ENCODE measurements around the gene SMYD3. TPM values are rescaled to one million over a fixed set of nuclear protein-coding genes. Genes with fewer than 3 reads are reported as not detected.
A peak's percentile ranks its signal among the peaks of the same experiment; 100 is the strongest.

SMYD3 gene
- total RNA-seq, 1 experiment from 2014 or later, result 35.1 TPM

DNA sequence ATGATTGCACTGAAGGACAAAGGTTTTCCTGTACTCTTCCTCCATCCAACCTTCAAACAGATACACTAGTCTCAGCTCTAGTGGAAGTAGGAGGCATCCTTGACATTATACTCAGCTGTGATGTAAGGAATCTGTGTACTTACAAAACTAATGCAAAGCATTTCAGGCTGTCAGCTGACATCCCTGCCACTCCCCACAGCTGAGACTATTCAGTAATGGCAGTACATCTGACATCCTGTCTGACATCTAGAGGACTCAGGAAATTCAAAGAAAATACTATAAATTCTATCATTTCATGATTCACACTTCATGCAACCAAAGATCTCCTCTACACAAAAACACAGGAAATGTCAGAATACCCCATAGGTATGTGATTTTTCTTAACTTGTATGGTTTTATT lies 325.8 kb downstream of the SMYD3 start:
- H3K9me3 Mint-ChIP-seq (ENCODE audit: low read depth, unreplicated experiment), result no peaks in the 10 kb centered on the region
- TF ChIP-seq, protein P1, sequence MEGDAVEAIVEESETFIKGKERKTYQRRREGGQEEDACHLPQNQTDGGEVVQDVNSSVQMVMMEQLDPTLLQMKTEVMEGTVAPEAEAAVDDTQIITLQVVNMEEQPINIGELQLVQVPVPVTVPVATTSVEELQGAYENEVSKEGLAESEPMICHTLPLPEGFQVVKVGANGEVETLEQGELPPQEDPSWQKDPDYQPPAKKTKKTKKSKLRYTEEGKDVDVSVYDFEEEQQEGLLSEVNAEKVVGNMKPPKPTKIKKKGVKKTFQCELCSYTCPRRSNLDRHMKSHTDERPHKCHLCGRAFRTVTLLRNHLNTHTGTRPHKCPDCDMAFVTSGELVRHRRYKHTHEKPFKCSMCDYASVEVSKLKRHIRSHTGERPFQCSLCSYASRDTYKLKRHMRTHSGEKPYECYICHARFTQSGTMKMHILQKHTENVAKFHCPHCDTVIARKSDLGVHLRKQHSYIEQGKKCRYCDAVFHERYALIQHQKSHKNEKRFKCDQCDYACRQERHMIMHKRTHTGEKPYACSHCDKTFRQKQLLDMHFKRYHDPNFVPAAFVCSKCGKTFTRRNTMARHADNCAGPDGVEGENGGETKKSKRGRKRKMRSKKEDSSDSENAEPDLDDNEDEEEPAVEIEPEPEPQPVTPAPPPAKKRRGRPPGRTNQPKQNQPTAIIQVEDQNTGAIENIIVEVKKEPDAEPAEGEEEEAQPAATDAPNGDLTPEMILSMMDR (IDR thresholded peaks at IDR 0.05; ENCODE audit: unreplicated experiment), result no peak
- no peaks in the 10 kb centered on the region for H3K27me3 Mint-ChIP-seq (ENCODE audit: unreplicated experiment)
- no TSS peak for BruUV-seq (replicated peaks)
- H3K4me1 Mint-ChIP-seq (ENCODE audit: low read depth, unreplicated experiment), result peaks cover 14% of the 10 kb centered on the region
- no peak overlapping the region for H3K4me3 Mint-ChIP-seq (ENCODE audit: low read depth, unreplicated experiment)
- intact Hi-C loops (cut with micrococcal nuclease; ENCODE audit: unreplicated experiment), result no loop called here
- no peak overlapping the region for H3K27ac Mint-ChIP-seq (ENCODE audit: unreplicated experiment)
- no peaks in the 10 kb centered on the region for H3K36me3 Mint-ChIP-seq (ENCODE audit: insufficient read depth, unreplicated experiment)
- no peak for DNase-seq
- CTCF ChIA-PET, result no interaction called here

- intact Hi-C loops (cut with micrococcal nuclease; ENCODE audit: unreplicated experiment), result no loop called here
- Mint-ChIP-seq H3K27ac (ENCODE audit: unreplicated experiment) (no peak overlapping the region), H3K36me3 (ENCODE audit: insufficient read depth, unreplicated experiment) (no peaks in the 10 kb centered on the region), H3K4me1 (ENCODE audit: low read depth, unreplicated experiment) (peaks cover 21% of the 10 kb centered on the region), H3K27me3 (ENCODE audit: unreplicated experiment) (no peaks in the 10 kb centered on the region), H3K4me3 (ENCODE audit: low read depth, unreplicated experiment) (no peak overlapping the region), H3K9me3 (ENCODE audit: low read depth, unreplicated experiment) (no peaks in the 10 kb centered on the region)
- TF ChIP-seq, protein P1 (IDR thresholded peaks at IDR 0.05; ENCODE audit: unreplicated experiment), result no peak
- BruUV-seq (replicated peaks), result no TSS peak
- CTCF ChIA-PET, result no interaction called here
- no peak for DNase-seq
Observed at GRCh38 chr1:246179401-246179800, 327.7 kb downstream of the SMYD3 start.

DNA sequence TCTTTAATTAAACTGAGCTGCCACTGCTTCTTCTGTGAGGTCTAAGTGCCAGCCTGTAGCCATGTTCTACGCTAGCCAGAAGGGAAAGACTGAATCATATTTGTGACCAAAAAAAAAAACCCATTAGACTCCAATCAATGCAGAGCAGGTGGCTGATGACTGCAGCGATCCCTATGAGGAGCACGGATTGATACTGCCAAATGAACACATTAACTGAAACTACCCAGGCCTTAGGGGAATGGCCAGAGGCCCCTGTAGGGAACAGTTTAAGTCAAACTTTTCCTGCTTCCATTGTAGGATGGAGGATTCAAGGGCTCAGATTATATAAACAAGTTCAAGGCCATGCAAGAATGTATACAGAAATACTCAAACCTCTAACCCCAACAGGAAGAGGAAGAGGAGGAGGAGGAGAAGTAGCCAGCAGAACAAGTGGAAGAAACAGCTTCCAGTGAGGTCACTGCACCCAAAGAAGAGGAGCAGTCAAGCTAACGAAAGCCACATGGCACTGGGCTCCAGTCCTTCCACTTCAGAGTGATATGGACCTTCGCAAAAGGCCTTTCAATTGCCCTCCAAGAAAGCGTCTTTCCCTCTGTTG lies 328.3 kb downstream of the SMYD3 start:
- no peaks in the 10 kb centered on the region for H3K36me3 Mint-ChIP-seq (ENCODE audit: insufficient read depth, unreplicated experiment)
- H3K27me3 Mint-ChIP-seq (ENCODE audit: unreplicated experiment), result no peaks in the 10 kb centered on the region
- H3K4me3 Mint-ChIP-seq (ENCODE audit: low read depth, unreplicated experiment), result no peak overlapping the region
- TF ChIP-seq, protein P1 (IDR thresholded peaks at IDR 0.05; ENCODE audit: unreplicated experiment), result no peak
- CTCF ChIA-PET, result no interaction called here
- no peak overlapping the region for H3K27ac Mint-ChIP-seq (ENCODE audit: unreplicated experiment)
- DNase-seq, result no peak
- H3K9me3 Mint-ChIP-seq (ENCODE audit: low read depth, unreplicated experiment), result no peaks in the 10 kb centered on the region
- BruUV-seq (replicated peaks), result no TSS peak
- intact Hi-C loops (cut with micrococcal nuclease; ENCODE audit: unreplicated experiment), result no loop called here
- H3K4me1 Mint-ChIP-seq (ENCODE audit: low read depth, unreplicated experiment), result peaks cover 21% of the 10 kb centered on the region

- no TSS peak for BruUV-seq (replicated peaks)
- Mint-ChIP-seq H3K27ac (ENCODE audit: unreplicated experiment) (peak overlapping the region; percentile 8), H3K9me3 (ENCODE audit: low read depth, unreplicated experiment) (no peaks in the 10 kb centered on the region), H3K27me3 (ENCODE audit: unreplicated experiment) (no peaks in the 10 kb centered on the region), H3K36me3 (ENCODE audit: insufficient read depth, unreplicated experiment) (peaks cover 5% of the 10 kb centered on the region), H3K4me3 (ENCODE audit: low read depth, unreplicated experiment) (no peak overlapping the region), H3K4me1 (ENCODE audit: low read depth, unreplicated experiment) (peaks cover 21% of the 10 kb centered on the region)
- CTCF ChIA-PET, result interaction anchor here (0.5 to 1.2 kb wide), 3 partner anchors 11 to 298 kb away, joined by 3 read pairs; no protein-coding TSS in a partner anchor
- TF ChIP-seq, protein P1 (IDR thresholded peaks at IDR 0.05; ENCODE audit: unreplicated experiment), result no peak
- DNase-seq, result peak; percentile 77
- intact Hi-C loops (cut with micrococcal nuclease; ENCODE audit: unreplicated experiment), result no loop called here
Observed at GRCh38 chr1:246176126-246177024, 330.7 kb downstream of the SMYD3 start.
